GM12878 (cell line): ENCODE measurements around the gene COX17. TPM values are rescaled to one million over a fixed set of nuclear protein-coding genes. Genes with fewer than 3 reads are reported as not detected.

ENCODE experiments used
- ATAC-seq: fragments of 200-7000 bp; cut with Tn5 transposase; 3 replicates; pipeline ENCODE4 v1.9.1; 2020; ENCODE audit warnings: mild to moderate bottlenecking, moderate library complexity
- BruUV-seq: library from RNA; stranded (reverse); fragments of 400-500 nt; replicated peaks from 2 replicates; lab custom pipeline; 2021; lab: Mats Ljungman, UMichigan
- CTCF ChIA-PET: fragments of 300-600 bp; sonication (Branson Sonifier 250); formaldehyde crosslinking; extraction: SDS; loops from one replicate; lab custom pipeline; 2021; ENCODE audit warnings: inconsistent platforms; lab: Yijun Ruan, JAX
- POLR2A ChIA-PET: fragments of 350-600 bp; formaldehyde crosslinking; extraction: SDS; loops from one replicate; lab custom pipeline; 2021; ENCODE audit warnings: inconsistent platforms; lab: Charles Lee
- RAD21 ChIA-PET: fragments of 300-600 bp; sonication (Branson Sonifier 250); formaldehyde crosslinking; loops from one replicate; lab custom pipeline; 2023; ENCODE audit warnings: antibody characterized with exemption; ENCODE audit not compliant: unreplicated experiment; lab: Charles Lee
- SMC1A ChIA-PET: fragments of 300-600 bp; sonication (Branson Sonifier 250); formaldehyde crosslinking; loops from one replicate; lab custom pipeline; 2023; ENCODE audit not compliant: unreplicated experiment, uncharacterized antibody; lab: Charles Lee
- DNase-seq: peaks from one replicate; pipeline ENCODE4 v3.0.0-alpha.2; 2011; ENCODE audit warnings: low read depth, low spot score
- FAIRE-seq: peaks from 3 replicates; lab custom pipeline; 2011; peaks lifted over from hg19 to GRCh38; lab: Jason Lieb, UNC
- H2AFZ ChIP-seq: 2 replicates; pipeline ENCODE4 v1.6.0; 2011; ENCODE audit warnings: low read depth, low read length, control low read depth; ENCODE audit not compliant: control insufficient read depth
- H3K27ac ChIP-seq: 2 replicates; pipeline ENCODE4 v1.5.1; 2011; ENCODE audit warnings: control low read depth; ENCODE audit not compliant: control insufficient read depth, insufficient read depth
- H3K27me3 ChIP-seq, 2 experiments: replicated peaks in 1 of 2; 2 replicates each; pipeline versions ENCODE4 v1.6.0 to v1.6.1; 2011; ENCODE audit warnings: low read length in 1 of 2; ENCODE audit not compliant: control insufficient read depth in 2 of 2, insufficient read depth in 2 of 2
- H3K36me3 ChIP-seq, 2 experiments: 2 replicates each; pipeline ENCODE4 v1.5.1; 2011; ENCODE audit warnings: low read length in 1 of 2; ENCODE audit not compliant: control insufficient read depth in 2 of 2, insufficient read depth in 2 of 2
- H3K4me1 ChIP-seq: 2 replicates; pipeline ENCODE4 v1.6.1; 2011; ENCODE audit warnings: mild to moderate bottlenecking, low read length, moderate library complexity, mixed read lengths; ENCODE audit not compliant: control insufficient read depth, insufficient read depth
- H3K4me2 ChIP-seq: 2 replicates; pipeline ENCODE4 v1.6.0; 2011; ENCODE audit warnings: control low read depth; ENCODE audit not compliant: control insufficient read depth, insufficient read depth
- H3K4me3 ChIP-seq: fragments of 200-600 bp; sonication (generic); 2 replicates; pipeline ENCODE4 v1.5.1; 2016
- H3K79me2 ChIP-seq: 2 replicates; pipeline ENCODE4 v1.6.0; 2011; ENCODE audit warnings: low read length; ENCODE audit not compliant: control insufficient read depth, insufficient read depth
- H3K9ac ChIP-seq: 2 replicates; pipeline ENCODE4 v1.8.0; 2011; ENCODE audit warnings: low read length, control low read depth, mixed read lengths; ENCODE audit not compliant: control insufficient read depth, insufficient read depth
- H3K9me3 ChIP-seq: replicated peaks from 3 replicates; pipeline ENCODE4 v1.5.1; 2011; ENCODE audit warnings: mild to moderate bottlenecking, low read length; ENCODE audit not compliant: control insufficient read depth, insufficient read depth
- H4K20me1 ChIP-seq: 2 replicates; pipeline ENCODE4 v1.6.0; 2011; ENCODE audit not compliant: control insufficient read depth, insufficient read depth
- CHD4 ChIP-seq: fragments of 200-600 bp; sonication (generic); IDR thresholded peaks from 2 replicates; pipeline ENCODE4 v1.6.1; 2016; ENCODE audit warnings: mild to moderate bottlenecking
- E2F4 ChIP-seq: IDR thresholded peaks from 2 replicates; pipeline ENCODE4 v1.6.1; 2012; ENCODE audit warnings: low read depth, low read length, improper control_type of control experiment
- GATAD2B ChIP-seq: fragments of 450-650 bp; conservative IDR thresholded peaks from 2 replicates; pipeline ENCODE4 v1.6.1; 2017; ENCODE audit warnings: low read depth, mild to moderate bottlenecking, moderate library complexity
- HDGF ChIP-seq: fragments of 450-650 bp; IDR thresholded peaks from 2 replicates; pipeline ENCODE4 v1.6.1; 2016; ENCODE audit warnings: antibody characterized with exemption
- MAX ChIP-seq: IDR thresholded peaks from 2 replicates; pipeline ENCODE4 v1.6.1; 2012; ENCODE audit warnings: low read depth, low read length, improper control_type of control experiment
- MLLT1 ChIP-seq: fragments of 450-650 bp; IDR thresholded peaks from 2 replicates; pipeline ENCODE4 v1.6.1; 2016; ENCODE audit warnings: mild to moderate bottlenecking
- NR2C1 ChIP-seq: fragments of 450-650 bp; IDR thresholded peaks from 2 replicates; pipeline ENCODE4 v1.6.1; 2017; ENCODE audit warnings: antibody characterized with exemption, mild to moderate bottlenecking, moderate library complexity
- NR2F1 ChIP-seq: fragments of 450-650 bp; conservative IDR thresholded peaks from 2 replicates; pipeline ENCODE4 v1.6.1; 2017; ENCODE audit warnings: mild to moderate bottlenecking
- SMARCA5 ChIP-seq: fragments of 450-650 bp; IDR thresholded peaks from 2 replicates; pipeline ENCODE4 v1.6.1; 2017; ENCODE audit warnings: mild to moderate bottlenecking
- STAT1 ChIP-seq: fragments of 450-650 bp; conservative IDR thresholded peaks from 2 replicates; pipeline ENCODE4 v1.6.1; 2014; ENCODE audit warnings: antibody characterized with exemption, mild to moderate bottlenecking
- ZNF217 ChIP-seq: fragments of 450-650 bp; IDR thresholded peaks from 2 replicates; pipeline ENCODE4 v1.6.1; 2017; ENCODE audit warnings: antibody characterized with exemption, mild to moderate bottlenecking
- ZNF592 ChIP-seq: fragments of 450-650 bp; IDR thresholded peaks from 2 replicates; pipeline ENCODE4 v1.6.1; 2017; ENCODE audit warnings: mild to moderate bottlenecking, moderate library complexity
- WGBS: methylation state at CpG from one replicate; pipeline ENCODE4 v1.1.6; 2016; ENCODE audit warnings: low lambda C conversion rate; ENCODE audit not compliant: insufficient replicate concordance, insufficient coverage; ENCODE audit errors: missing lambda C conversion rate; 5-methylcytosine and 5-hydroxymethylcytosine counted together
- in situ Hi-C: fragments of 300-500 bp; cut with MboI; formaldehyde crosslinking; loops from 9 replicates; pipeline ENCODE4 v1.14.3; 2018; ENCODE audit warnings: mixed read lengths
- intact Hi-C: fragments of 100-400 bp; cut with micrococcal nuclease; formaldehyde crosslinking; loops from one replicate; pipeline ENCODE4 v1.14.2; 2022; ENCODE audit not compliant: unreplicated experiment
- polyA plus RNA-seq, 11 experiments: library from polyadenylated mRNA; depleted of rRNA in 4 of 11; unstranded in 6 of 11; stranded (reverse) in 5 of 11; fragments of >200 nt; fragmentation: Nextera tagmentation in 4 of 11; fragmentation: Illumina TruSeq in 1 of 11; extraction: Ambion mirVana in 4 of 11; extraction: Trizol in 1 of 11; gene quantifications; 1 replicate in 1 of 11; 2 replicates in 10 of 11; pipeline versions ENCODE4 v1.2.1 to v1.2.3, GENCODE V29; 2011 to 2016; ENCODE audit warnings: inconsistent platforms in 2 of 11, missing spikeins in 2 of 11, low read depth in 1 of 11
- total RNA-seq, 4 experiments: library from RNA; depleted of rRNA in 3 of 4; stranded (reverse); fragments of >200 nt in 3 of 4; fragmentation: Illumina TruSeq in 1 of 4; extraction: Trizol in 1 of 4; gene quantifications; 2 replicates each; pipeline versions ENCODE4 v1.2.1 to v1.2.3, GENCODE V29; 2013 to 2021
- TF ChIP-seq, protein P1 (sequence below): fragments of 450-650 bp; IDR thresholded peaks from 2 replicates; pipeline ENCODE4 v1.6.1; 2017; ENCODE audit warnings: low read depth, mild to moderate bottlenecking, moderate library complexity

The COX17 gene
- total and polyA plus RNA-seq, 10 of the 15 experiments (the other 5 are each of a cell fraction or from before 2014, with no cell fraction given), result 111 to 717 (median 243) TPM

- no peak overlapping the region; the same call in 1 of the 2 replicates for H2AFZ ChIP-seq
- H3K27me3 ChIP-seq, result no peaks in the 10 kb centered on the region
- no peaks in the 10 kb centered on the region; the same call in 1 of the 2 replicates for H3K79me2 ChIP-seq
- no TSS peak for BruUV-seq
- ATAC-seq (peak; percentile 1; the same call in 1 of the 3 replicates), DNase-seq (no peak), FAIRE-seq (no peak)
- no peaks in the 10 kb centered on the region for H3K36me3 ChIP-seq
- intact Hi-C loops (loop anchor here (1.0 to 10.0 kb wide), 2 partner anchors 109 to 394 kb away; partner anchors contain the start of gene GSK3B), in situ Hi-C loops (no loop called here)
- WGBS, result 89% methylated on average over 22 of the region's 22 CpGs
- H4K20me1 ChIP-seq, result no peaks in the 10 kb centered on the region
- POLR2A ChIA-PET, result no interaction called here
- H3K4me3 ChIP-seq, result peak overlapping the region; percentile 7; the same call in 1 of the 2 replicates
- SMC1A ChIA-PET, result interaction anchor here (0.7 to 2.0 kb wide), 9 partner anchors 9 to 238 kb away, joined by 3 to 5 read pairs (median 4); partner anchors contain the start of genes COX17 and TMEM39A
- RAD21 ChIA-PET, result interaction anchor here (1.0 to 1.8 kb wide), 4 partner anchors 21 to 145 kb away, joined by 4 to 5 read pairs (median 4); no protein-coding TSS in a partner anchor
- peak overlapping the region; percentile 11 for H3K4me2 ChIP-seq
- CTCF ChIA-PET, result interaction anchor here (1.3 to 1.7 kb wide), 2 partner anchors 20 to 100 kb away, joined by 3 to 8 read pairs; no protein-coding TSS in a partner anchor
- peaks cover 15% of the 10 kb centered on the region for H3K9me3 ChIP-seq
- no peak overlapping the region for H3K9ac ChIP-seq
- peak overlapping the region; percentile 96 for H3K27ac ChIP-seq
- H3K4me1 ChIP-seq, result peaks cover 38% of the 10 kb centered on the region
- no peak for TF ChIP-seq ZNF592
- TF ChIP-seq NR2C1, result peak; percentile 39; the same call in 1 of the 2 replicates
- 0 out of 2 replicates have a peak, but pooled peaks have one; percentile 15 for TF ChIP-seq SMARCA5
- no peak for TF ChIP-seq HDGF
- no peak for TF ChIP-seq E2F4
- 0 out of 2 replicates have a peak, but pooled peaks have one; percentile 24 for TF ChIP-seq GATAD2B
- peak; percentile 67; the same call in 1 of the 2 replicates for TF ChIP-seq MLLT1
- TF ChIP-seq, protein P1, sequence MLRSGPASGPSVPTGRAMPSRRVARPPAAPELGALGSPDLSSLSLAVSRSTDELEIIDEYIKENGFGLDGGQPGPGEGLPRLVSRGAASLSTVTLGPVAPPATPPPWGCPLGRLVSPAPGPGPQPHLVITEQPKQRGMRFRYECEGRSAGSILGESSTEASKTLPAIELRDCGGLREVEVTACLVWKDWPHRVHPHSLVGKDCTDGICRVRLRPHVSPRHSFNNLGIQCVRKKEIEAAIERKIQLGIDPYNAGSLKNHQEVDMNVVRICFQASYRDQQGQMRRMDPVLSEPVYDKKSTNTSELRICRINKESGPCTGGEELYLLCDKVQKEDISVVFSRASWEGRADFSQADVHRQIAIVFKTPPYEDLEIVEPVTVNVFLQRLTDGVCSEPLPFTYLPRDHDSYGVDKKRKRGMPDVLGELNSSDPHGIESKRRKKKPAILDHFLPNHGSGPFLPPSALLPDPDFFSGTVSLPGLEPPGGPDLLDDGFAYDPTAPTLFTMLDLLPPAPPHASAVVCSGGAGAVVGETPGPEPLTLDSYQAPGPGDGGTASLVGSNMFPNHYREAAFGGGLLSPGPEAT, result peak; percentile 21; the same call in 1 of the 2 replicates
- TF ChIP-seq NR2F1, result peak; percentile 78
- TF ChIP-seq CHD4, result peak; percentile 86; the same call in 1 of the 2 replicates
- peak; percentile 6; the same call in 1 of the 2 replicates for TF ChIP-seq ZNF217
- no peak for TF ChIP-seq STAT1
- no peak for TF ChIP-seq MAX
These were observed 23.9 kb upstream of the COX17 start for GRCh38 chr3:119700920-119701734.
